ENCODE results near the gene CEP89. TPM values are rescaled to one million over a fixed set of nuclear protein-coding genes. Genes with fewer than 3 reads are reported as not detected.
"Not testable (repeated sequence)": the region's sequence is repeated elsewhere in the genome, so short reads cannot be mapped to it uniquely, and the experiment has no call there.

The CEP89 gene
- total RNA-seq, 3 donors from 2014 or later = 12.6 to 19.0 (median 16.1) TPM

GRCh38 chr19:32869966-32870573, 101.7 kb downstream of the CEP89 start:
- no peaks in the 10 kb centered on the region for H3K9me3 ChIP-seq
- ATAC-seq = no peak
- peak in 1 of 3 donors; percentile 27 for DNase-seq
- peaks cover 8% of the 10 kb centered on the region for H3K4me1 ChIP-seq (ENCODE audit: low read depth)
- no peak for TF ChIP-seq CTCF (IDR thresholded peaks at IDR 0.05)
- no peaks in the 10 kb centered on the region for H3K36me3 ChIP-seq (ENCODE audit: low read depth)
- no peak overlapping the region for H3K4me3 ChIP-seq
- intact Hi-C loops (cut with DNase I, micrococcal nuclease) = no loop called here

DNA sequence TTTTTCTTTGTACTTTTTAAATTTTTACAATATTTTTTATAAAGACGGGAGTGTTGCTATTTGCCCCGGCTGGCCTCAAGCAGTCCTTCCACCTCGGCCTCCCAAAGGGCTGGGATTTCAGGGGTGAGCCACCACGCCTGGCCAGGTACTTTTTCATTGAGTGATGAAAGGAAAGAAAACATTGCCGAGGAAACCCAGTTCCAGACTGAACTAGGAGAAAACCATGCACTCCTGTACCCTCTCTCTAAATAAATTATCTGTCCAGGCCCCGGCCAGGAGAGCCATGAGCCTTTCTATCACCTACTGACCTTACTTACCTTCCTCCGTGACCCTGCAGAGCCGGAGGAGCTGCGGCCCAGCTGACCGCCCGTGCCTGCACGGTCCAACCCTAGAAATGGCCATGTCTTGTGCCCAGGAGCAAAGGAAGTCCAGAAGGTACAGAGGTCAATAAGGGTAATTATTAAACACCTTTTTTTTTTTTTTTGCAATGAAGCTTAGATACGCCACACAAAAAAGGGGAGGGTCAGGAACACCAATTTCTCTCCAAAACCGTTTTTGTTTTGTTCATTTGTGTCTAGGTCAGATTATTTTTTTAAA, 102.3 kb downstream of the CEP89 start, which contains the start of gene SLC7A9:
TSS of gene SLC7A9 (minus strand) at position 399 of the 597 bp plus-strand sequence. CDS start 1,233 bp downstream, outside the sequence.
- TF ChIP-seq CTCF (IDR thresholded peaks at IDR 0.05) = no peak
- DNase-seq (no peak), ATAC-seq (no peak)
- Histone ChIP-seq H3K9me3 (no peaks in the 10 kb centered on the region), H3K4me3 (no peak within 1 kb of the TSS), H3K4me1 (ENCODE audit: low read depth) (peaks cover 8% of the 10 kb centered on the region), H3K36me3 (ENCODE audit: low read depth) (no peaks in the 10 kb centered on the region)
- intact Hi-C loops (cut with DNase I, micrococcal nuclease) = no loop called here

DNA sequence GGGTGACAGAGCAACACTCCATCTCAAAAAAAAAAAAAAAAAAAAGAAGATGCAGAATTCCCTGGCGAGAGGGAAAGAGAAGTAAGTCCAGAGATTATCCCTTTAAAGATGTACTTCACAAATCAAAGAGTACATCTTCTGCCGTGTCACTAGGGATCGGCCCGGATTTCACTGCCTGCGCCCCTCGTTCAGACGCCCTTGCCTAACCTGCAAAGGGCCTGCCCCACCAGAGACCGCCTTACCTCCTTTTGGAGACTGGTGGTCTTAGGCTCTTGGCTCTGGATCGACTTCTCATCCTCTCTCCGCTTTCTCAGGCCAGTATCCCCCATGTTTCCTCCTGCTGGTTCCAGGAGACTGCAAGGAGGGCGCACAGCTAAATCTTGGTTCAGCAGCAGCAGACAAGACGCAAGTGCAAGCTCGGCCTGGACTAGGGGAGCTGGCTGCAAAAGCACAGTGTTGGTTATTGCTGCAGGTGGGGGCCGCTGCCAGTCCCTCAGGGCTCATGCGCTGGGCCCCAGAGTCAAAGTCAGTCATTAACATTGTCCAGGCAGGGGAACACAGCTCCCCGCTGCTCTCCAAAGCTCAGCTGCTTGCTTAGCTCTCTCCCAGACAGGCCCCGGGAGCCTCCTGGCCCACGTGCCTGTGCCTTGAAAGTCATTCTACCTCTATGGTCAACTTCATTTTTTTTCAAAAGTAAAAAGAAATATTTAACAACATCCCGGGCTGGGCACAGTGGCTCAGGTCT, 103.4 kb downstream of the CEP89 start:
- ATAC-seq (no peak), DNase-seq (no peak)
- no peak for TF ChIP-seq CTCF (IDR thresholded peaks at IDR 0.05)
- Histone ChIP-seq H3K9me3 (no peaks in the 10 kb centered on the region), H3K4me1 (ENCODE audit: low read depth) (peaks cover 4% of the 10 kb centered on the region), H3K4me3 (no peak overlapping the region), H3K36me3 (ENCODE audit: low read depth) (no peaks in the 10 kb centered on the region)
- intact Hi-C loops (cut with DNase I, micrococcal nuclease) = no loop called here

- H3K4me3 ChIP-seq = not testable (repeated sequence)
Observed at GRCh38 chr19:32867436-32867835, 104.3 kb downstream of the CEP89 start.

DNA sequence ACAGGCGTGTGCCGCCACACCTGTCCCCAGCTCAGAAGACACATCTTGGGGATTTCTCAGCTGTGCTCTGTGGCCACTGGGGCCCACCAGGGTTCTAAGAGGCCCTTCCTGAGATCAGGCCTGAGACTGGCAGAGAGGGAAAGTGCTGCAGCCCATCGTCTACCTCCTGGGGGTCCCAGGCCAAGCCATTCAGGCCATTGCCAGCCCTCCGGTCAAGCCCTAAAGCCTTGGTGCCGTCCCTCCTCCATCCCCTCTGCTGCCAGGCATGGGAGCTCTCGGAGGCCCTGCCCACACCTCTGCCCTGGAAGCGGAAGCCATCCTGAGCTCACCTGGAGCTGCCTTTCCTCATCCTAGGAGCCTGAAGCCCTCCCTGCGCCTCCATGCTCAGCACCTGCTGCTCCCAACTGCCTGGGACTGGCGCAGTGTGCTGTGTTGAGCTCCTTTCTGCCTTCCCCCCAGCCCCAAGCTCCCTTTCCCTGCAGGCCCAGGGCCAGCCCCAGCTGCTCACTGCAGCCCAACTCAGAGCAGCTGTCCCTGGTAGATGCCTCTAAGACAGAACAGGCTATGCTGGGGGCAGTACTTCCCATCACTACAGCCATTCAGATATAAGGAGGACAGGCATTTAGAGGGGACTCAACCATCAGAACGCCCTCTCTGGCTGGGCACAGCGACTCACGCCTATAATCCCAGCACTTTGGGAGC, 105.0 kb downstream of the CEP89 start:
- no peak for DNase-seq
- ATAC-seq = peak; percentile 14
- no peaks in the 10 kb centered on the region for H3K36me3 ChIP-seq (ENCODE audit: low read depth)
- no peaks in the 10 kb centered on the region for H3K4me1 ChIP-seq (ENCODE audit: low read depth)
- TF ChIP-seq CTCF (IDR thresholded peaks at IDR 0.05) = no peak
- intact Hi-C loops (cut with DNase I, micrococcal nuclease) = no loop called here
- H3K9me3 ChIP-seq = no peaks in the 10 kb centered on the region
- no peak overlapping the region for H3K4me3 ChIP-seq

More at GRCh38 chr19:32867436-32867835, 104.3 kb downstream of the CEP89 start:
- ATAC-seq; H3K9me3 ChIP-seq; intact Hi-C loops (cut with DNase I, micrococcal nuclease); H3K36me3 ChIP-seq (ENCODE audit: low read depth); DNase-seq; H3K4me1 ChIP-seq (ENCODE audit: low read depth): not testable (repeated sequence)
